GM18870 (cell line): Measurements from ENCODE around the gene KAT6B.

Source experiments
- ATAC-seq: cut with Tn5 transposase; IDR thresholded peaks from one replicate; pipeline ENCODE4 v1.9.1; 2021; ENCODE audit warnings: moderate library complexity; ENCODE audit not compliant: unreplicated experiment

KAT6B gene

GRCh38 chr10:75061709-75062505 lies 235.5 kb downstream of the KAT6B start:
- ATAC-seq, result no peak

GRCh38 chr10:75062506-75063299 lies 236.3 kb downstream of the KAT6B start:
- ATAC-seq, result no peak

- ATAC-seq, result no peak
Observed at GRCh38 chr10:75063461-75064230, 237.2 kb downstream of the KAT6B start.

- no peak for ATAC-seq
Observed at GRCh38 chr10:75065076-75065475, 238.7 kb downstream of the KAT6B start.

- no peak for ATAC-seq
Observed at GRCh38 chr10:75066271-75066670, 239.9 kb downstream of the KAT6B start.

- ATAC-seq, result no peak
Observed at GRCh38 chr10:75067272-75067671, 240.9 kb downstream of the KAT6B start.

- no peak for ATAC-seq
Observed at GRCh38 chr10:75068523-75068922, 242.1 kb downstream of the KAT6B start.

GRCh38 chr10:75070476-75070875 lies 244.1 kb downstream of the KAT6B start:
- ATAC-seq, result no peak

- no peak for ATAC-seq
Observed at GRCh38 chr10:75070961-75071428, 244.6 kb downstream of the KAT6B start.

- no peak for ATAC-seq
Observed at GRCh38 chr10:75071756-75072155, 245.4 kb downstream of the KAT6B start.

GRCh38 chr10:75072727-75073126 lies 246.3 kb downstream of the KAT6B start:
- ATAC-seq, result no peak

- ATAC-seq, result no peak
Observed at GRCh38 chr10:75073442-75073841, 247.0 kb downstream of the KAT6B start.

GRCh38 chr10:75074711-75075445 lies 248.5 kb downstream of the KAT6B start:
- no peak for ATAC-seq

GRCh38 chr10:75076348-75076747 lies 249.9 kb downstream of the KAT6B start:
- ATAC-seq, result no peak

- no peak for ATAC-seq
Observed at GRCh38 chr10:75079436-75080083, 253.2 kb downstream of the KAT6B start.

- ATAC-seq, result no peak
Observed at GRCh38 chr10:75080554-75080953, 254.2 kb downstream of the KAT6B start.

GRCh38 chr10:75081379-75081778 lies 255.0 kb downstream of the KAT6B start:
- ATAC-seq, result no peak
